Activated CD8-positive, alpha-beta memory T cell treated with anti-CD3 and anti-CD28 coated beads, Interleukin-2, amount 10 ng/mL, durations not matched to agents 7 days and 5 days (primary cell): Measurements from ENCODE around the gene ADCK1. TPM values are rescaled to one million over a fixed set of nuclear protein-coding genes. Genes with fewer than 3 reads are reported as not detected.

ENCODE experiments used
- ATAC-seq: fragments of 150-1000 bp; cut with Tn5 transposase; one replicate; pipeline ENCODE4 v1.10.0; 2021; ENCODE audit warnings: moderate library complexity
- CTCF ChIA-PET: fragments of 350-600 bp; sonication (Branson Sonifier 250); formaldehyde crosslinking; loops from one replicate; lab custom pipeline; 2021; ENCODE audit warnings: antibody characterized with exemption; lab: Charles Lee
- DNase-seq: peaks from one replicate; pipeline ENCODE4 v3.0.0-alpha.2; 2020
- H3K27ac Mint-ChIP-seq: one replicate; pipeline ENCODE4 v1.8.0; 2021; ENCODE audit warnings: mild to moderate bottlenecking, mixed read lengths
- H3K27me3 Mint-ChIP-seq: one replicate; pipeline ENCODE4 v1.8.0; 2021; ENCODE audit warnings: mixed read lengths
- H3K36me3 Mint-ChIP-seq: one replicate; pipeline ENCODE4 v1.8.0; 2021; ENCODE audit warnings: mild to moderate bottlenecking, mixed read lengths
- H3K4me1 Mint-ChIP-seq: one replicate; pipeline ENCODE4 v1.8.0; 2021; ENCODE audit warnings: mixed read lengths
- H3K4me3 Mint-ChIP-seq: one replicate; pipeline ENCODE4 v1.8.0; 2021; ENCODE audit warnings: mild to moderate bottlenecking, moderate library complexity, mixed read lengths
- H3K9me3 Mint-ChIP-seq: one replicate; pipeline ENCODE4 v1.8.0; 2022; ENCODE audit warnings: low read depth, mixed read lengths
- total RNA-seq, 2 experiments: library from RNA; stranded (reverse); gene quantifications; one replicate each; pipeline ENCODE4 v1.2.3, GENCODE V29; 2021

Gene ADCK1
- total RNA-seq, 2 experiments from 2014 or later: 2.5 to 3.5 TPM

DNA sequence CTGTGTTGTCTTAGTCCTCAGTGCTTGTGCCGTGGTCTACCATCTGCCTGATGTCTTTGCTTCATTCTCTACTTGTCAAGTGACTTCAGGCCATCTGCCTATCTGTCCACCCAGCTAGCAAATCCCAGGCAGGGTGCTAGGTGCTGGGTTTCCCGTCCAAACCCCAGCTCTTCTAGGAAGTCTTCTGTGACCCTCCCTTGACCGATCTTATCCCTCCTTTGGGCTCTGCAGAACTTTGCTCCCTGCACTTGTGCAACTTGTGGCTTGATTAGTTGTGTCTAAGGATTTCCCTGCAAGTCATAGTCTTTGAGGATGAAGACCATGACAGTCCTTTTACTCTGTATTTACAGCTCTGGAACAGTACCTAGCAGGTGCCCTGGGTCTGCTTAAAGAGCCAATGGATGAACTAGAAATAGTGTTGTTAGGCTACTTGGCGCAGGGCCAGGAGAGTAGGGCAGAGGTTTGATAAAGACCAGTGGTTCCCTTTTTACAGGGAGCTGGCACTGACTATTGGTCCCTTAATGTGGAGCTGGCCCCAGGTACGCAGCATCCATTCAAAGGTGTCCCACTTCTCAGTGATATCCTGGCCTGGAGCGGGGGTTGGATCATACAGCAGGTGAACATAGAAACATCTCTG is 60.1 kb downstream of the ADCK1 start:
- H3K27ac Mint-ChIP-seq: no peak overlapping the region
- CTCF ChIA-PET: interaction anchor here (0.7 to 4.4 kb wide), 3 partner anchors 11 to 706 kb away, joined by 3 to 19 read pairs (median 15); no protein-coding TSS in a partner anchor
- H3K9me3 Mint-ChIP-seq: no peaks in the 10 kb centered on the region
- H3K4me1 Mint-ChIP-seq: no peaks in the 10 kb centered on the region
- no peaks in the 10 kb centered on the region for H3K36me3 Mint-ChIP-seq
- H3K27me3 Mint-ChIP-seq: no peaks in the 10 kb centered on the region
- ATAC-seq (no peak), DNase-seq (no peak)
- no peak overlapping the region for H3K4me3 Mint-ChIP-seq

DNA sequence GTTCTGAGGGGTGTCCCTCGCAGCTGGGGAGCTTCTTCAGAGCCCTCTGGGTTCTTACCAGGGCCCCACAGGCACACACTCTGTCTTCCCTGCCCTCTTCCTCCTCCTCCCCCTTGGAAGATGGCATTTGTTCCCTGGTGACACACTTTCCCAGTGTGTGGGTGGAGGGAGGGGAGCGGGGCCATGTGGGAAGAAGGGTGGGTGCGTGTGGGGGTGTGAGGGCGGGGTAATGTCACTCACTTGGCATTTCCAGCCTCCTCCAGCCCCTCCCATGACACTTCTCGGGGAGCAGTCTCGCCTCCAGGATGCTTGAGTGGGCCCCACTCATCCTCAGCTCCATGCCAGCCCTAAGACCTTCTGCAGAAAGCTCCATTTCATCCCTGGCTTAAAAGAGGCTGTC is 61.3 kb downstream of the ADCK1 start:
- H3K36me3 Mint-ChIP-seq: no peaks in the 10 kb centered on the region
- no peaks in the 10 kb centered on the region for H3K4me1 Mint-ChIP-seq
- no peak for ATAC-seq
- no peak overlapping the region for H3K27ac Mint-ChIP-seq
- no peak for DNase-seq
- H3K9me3 Mint-ChIP-seq: no peaks in the 10 kb centered on the region
- H3K4me3 Mint-ChIP-seq: no peak overlapping the region
- CTCF ChIA-PET: interaction anchor here (0.7 to 4.4 kb wide), 11 partner anchors 10 to 705 kb away, joined by 3 to 19 read pairs (median 4); no protein-coding TSS in a partner anchor
- no peaks in the 10 kb centered on the region for H3K27me3 Mint-ChIP-seq

DNA sequence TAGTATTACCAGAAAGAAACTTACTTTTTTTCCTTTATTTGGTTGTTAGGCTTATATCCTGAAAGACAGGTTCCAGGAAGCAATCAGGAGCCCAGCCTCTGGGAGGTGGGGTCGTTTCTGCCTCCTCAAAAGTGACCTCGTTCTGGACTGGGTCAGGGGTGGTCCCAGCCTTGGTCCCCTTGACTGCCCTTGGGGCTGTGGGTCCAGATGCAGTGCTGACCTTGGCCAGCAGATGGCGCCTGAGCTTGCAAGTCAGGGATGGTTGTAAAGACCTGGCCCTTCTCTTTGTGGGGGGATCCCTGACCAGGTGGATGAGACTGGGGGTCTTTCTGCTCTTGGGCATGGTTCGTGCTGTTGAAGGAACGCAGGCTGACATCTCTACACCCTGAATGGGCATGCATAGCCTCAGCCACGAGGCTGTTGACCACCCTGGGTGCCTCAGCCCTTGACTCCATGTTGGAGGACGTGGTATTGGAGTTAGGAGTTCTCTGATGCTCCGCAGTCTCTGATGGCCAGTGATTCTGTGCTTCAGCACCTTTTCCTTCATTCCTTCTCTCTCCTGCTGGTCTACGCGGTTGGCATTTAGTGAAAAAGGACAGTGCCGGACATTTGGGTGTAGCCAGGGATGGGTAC is 62.4 kb downstream of the ADCK1 start:
- Mint-ChIP-seq H3K4me1 (no peaks in the 10 kb centered on the region), H3K36me3 (no peaks in the 10 kb centered on the region), H3K27me3 (no peaks in the 10 kb centered on the region)

DNA sequence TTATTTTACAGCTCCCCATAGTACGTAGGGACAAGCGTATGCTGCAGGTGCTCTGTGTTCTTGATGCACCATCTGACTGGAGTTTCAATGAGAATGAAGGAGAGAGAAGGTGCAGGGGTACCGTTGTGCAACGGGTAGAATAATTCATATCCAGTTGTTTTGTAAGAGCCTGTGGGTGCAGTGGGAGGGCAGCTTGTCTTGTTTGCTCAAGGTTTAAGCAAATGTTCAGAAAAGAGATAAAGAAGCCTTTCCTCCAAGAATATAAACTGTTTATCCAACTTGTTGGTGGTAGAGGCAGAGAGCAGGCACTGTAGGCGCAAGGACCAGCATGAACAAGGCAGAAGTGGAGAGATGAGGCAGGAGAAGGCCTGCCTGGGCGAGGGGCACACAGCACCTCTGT is 64.2 kb downstream of the ADCK1 start:
- ATAC-seq (no peak), DNase-seq (no peak)
- H3K9me3 Mint-ChIP-seq: no peaks in the 10 kb centered on the region
- H3K4me3 Mint-ChIP-seq: no peak overlapping the region
- no peaks in the 10 kb centered on the region for H3K36me3 Mint-ChIP-seq
- H3K4me1 Mint-ChIP-seq: no peaks in the 10 kb centered on the region
- no peak overlapping the region for H3K27ac Mint-ChIP-seq
- H3K27me3 Mint-ChIP-seq: no peaks in the 10 kb centered on the region
- CTCF ChIA-PET: interaction anchor here (0.6 to 4.3 kb wide), 2 partner anchors 60 to 702 kb away, joined by 3 to 19 read pairs; no protein-coding TSS in a partner anchor

More for the DNA sequence above, 62.4 kb downstream of the ADCK1 start:
- ATAC-seq (peak; percentile 69), DNase-seq (peak; percentile 83)
- H3K9me3 Mint-ChIP-seq: no peaks in the 10 kb centered on the region
- H3K4me3 Mint-ChIP-seq: no peak overlapping the region
- no peak overlapping the region for H3K27ac Mint-ChIP-seq
- CTCF ChIA-PET: interaction anchor here (0.7 to 4.4 kb wide), 19 partner anchors 9 to 735 kb away, joined by 3 to 19 read pairs (median 4); no protein-coding TSS in a partner anchor

DNA sequence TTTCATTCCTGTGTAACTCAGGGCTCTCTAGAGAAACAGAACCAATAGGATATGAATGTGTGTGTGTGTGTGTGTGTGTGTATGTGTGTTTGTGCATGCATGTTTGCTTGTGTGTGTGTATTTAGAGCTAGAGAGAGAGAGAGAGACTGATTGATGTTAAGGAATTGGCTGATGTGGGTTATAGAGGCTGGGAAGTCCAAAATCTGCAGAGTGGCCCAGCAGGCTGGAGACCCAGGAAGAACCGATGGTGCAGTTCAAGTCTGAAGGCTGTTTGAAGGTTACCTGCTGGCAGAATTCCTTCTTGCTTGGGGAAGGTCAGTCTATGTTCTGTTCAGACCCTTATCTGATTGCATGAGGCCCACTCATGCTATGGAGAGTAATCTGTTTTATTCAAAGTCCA is 64.7 kb downstream of the ADCK1 start:
- no peaks in the 10 kb centered on the region for H3K4me1 Mint-ChIP-seq
- no peak overlapping the region for H3K4me3 Mint-ChIP-seq
- CTCF ChIA-PET: interaction anchor here (4.3 kb wide), 1 partner anchor 702 kb away, joined by 19 read pairs; no protein-coding TSS in a partner anchor
- H3K36me3 Mint-ChIP-seq: no peaks in the 10 kb centered on the region
- no peak for ATAC-seq
- no peaks in the 10 kb centered on the region for H3K9me3 Mint-ChIP-seq
- no peaks in the 10 kb centered on the region for H3K27me3 Mint-ChIP-seq
- DNase-seq: no peak
- H3K27ac Mint-ChIP-seq: no peak overlapping the region

DNA sequence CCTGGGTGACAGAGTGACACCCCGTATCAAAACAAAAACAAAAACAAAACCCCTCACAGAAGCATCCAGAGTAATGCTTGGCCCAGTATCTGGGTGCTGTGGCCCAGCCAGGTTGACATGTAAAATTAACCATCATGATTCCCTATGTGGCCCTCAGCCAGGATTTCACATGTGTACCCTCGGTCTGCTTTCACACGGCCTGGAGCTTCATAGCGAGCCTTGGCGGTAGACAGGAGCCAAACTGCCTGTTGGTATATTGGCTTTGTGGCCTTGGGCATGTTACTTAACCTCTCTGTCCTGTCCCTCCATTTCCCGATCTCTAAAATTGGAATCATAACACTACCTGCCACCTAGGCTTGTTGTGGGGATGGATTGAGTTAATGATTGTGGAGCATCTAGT is 65.5 kb downstream of the ADCK1 start:
- Mint-ChIP-seq H3K4me1 (no peaks in the 10 kb centered on the region), H3K4me3 (no peak overlapping the region)
- no peak for DNase-seq

DNA sequence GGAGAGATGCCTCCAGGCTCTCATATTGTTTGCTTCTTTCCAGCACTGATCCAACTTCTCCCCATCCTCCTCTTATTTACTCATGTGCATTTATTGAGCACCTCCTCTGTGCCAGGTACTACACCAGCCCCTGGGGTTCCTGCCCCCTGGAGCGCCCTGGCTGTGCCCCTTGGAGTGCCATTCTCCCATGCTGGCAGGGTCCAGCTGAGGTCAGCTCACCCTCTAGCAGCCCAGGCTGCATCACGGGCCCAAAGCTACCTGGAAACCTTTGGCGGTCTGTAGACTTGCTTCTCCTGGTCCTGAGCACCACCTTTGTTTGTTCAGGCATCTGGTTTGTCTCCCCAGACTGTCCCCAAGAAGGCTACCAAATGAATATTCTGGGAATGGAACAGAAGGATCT is 67.0 kb downstream of the ADCK1 start:
- H3K27me3 Mint-ChIP-seq: no peaks in the 10 kb centered on the region
- CTCF ChIA-PET: no interaction called here

More for the DNA sequence above, 65.5 kb downstream of the ADCK1 start:
- CTCF ChIA-PET: no interaction called here
- no peak for ATAC-seq
- H3K27me3 Mint-ChIP-seq: no peaks in the 10 kb centered on the region
- H3K36me3 Mint-ChIP-seq: no peaks in the 10 kb centered on the region
- H3K27ac Mint-ChIP-seq: no peak overlapping the region
- no peaks in the 10 kb centered on the region for H3K9me3 Mint-ChIP-seq

GRCh38 chr14:77867476-77867875 is 67.6 kb downstream of the ADCK1 start:
- Mint-ChIP-seq H3K27me3 (no peaks in the 10 kb centered on the region), H3K4me3 (no peak overlapping the region), H3K27ac (no peak overlapping the region), H3K9me3 (no peaks in the 10 kb centered on the region), H3K36me3 (no peaks in the 10 kb centered on the region), H3K4me1 (no peaks in the 10 kb centered on the region)
- ATAC-seq: no peak
- no peak for DNase-seq
- CTCF ChIA-PET: no interaction called here

More for the DNA sequence above, 67.0 kb downstream of the ADCK1 start:
- Mint-ChIP-seq H3K4me3 (no peak overlapping the region), H3K9me3 (no peaks in the 10 kb centered on the region), H3K27ac (no peak overlapping the region), H3K4me1 (no peaks in the 10 kb centered on the region), H3K36me3 (no peaks in the 10 kb centered on the region)
- no peak for ATAC-seq
- DNase-seq: no peak

DNA sequence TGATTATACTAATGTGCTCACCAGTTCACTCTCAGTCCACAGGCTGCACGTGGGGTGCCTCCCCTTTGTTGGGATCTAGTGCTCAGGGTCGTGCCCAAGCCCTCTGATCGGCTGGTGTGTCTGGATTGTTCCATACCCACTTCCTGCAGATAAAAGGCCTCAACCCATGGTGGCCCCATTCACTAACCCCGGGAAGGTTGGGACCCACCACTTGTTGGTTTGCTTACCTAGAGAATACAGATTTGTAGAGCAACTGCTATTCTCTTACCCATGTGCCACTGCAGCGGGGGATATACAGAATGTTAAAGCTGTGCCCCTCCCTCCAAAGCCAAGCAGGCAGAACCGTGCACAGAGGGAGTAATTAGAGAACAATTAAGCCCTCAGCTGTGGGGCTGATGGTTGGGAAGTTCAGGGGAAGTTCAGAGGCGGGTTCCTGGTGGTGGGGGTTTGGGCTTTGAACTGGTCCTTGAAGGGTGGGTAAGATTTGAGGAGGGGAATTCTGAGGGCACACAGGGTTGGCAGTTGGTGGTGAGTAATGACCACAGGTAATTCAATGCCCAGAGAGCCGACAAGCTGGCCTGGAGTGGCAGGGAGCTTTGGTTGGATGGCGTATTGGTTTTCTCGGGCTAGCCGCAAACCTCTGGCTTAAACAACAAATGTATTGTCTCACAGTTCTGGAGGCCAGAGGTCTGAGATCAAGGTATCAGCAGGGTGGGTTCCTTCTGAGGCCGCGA is 68.8 kb downstream of the ADCK1 start:
- H3K9me3 Mint-ChIP-seq: peaks cover 4% of the 10 kb centered on the region
- H3K36me3 Mint-ChIP-seq: no peaks in the 10 kb centered on the region
- H3K27ac Mint-ChIP-seq: no peak overlapping the region
- no peaks in the 10 kb centered on the region for H3K4me1 Mint-ChIP-seq
- CTCF ChIA-PET: no interaction called here
- no peak for DNase-seq
- no peak overlapping the region for H3K4me3 Mint-ChIP-seq
- H3K27me3 Mint-ChIP-seq: no peaks in the 10 kb centered on the region
- no peak for ATAC-seq

DNA sequence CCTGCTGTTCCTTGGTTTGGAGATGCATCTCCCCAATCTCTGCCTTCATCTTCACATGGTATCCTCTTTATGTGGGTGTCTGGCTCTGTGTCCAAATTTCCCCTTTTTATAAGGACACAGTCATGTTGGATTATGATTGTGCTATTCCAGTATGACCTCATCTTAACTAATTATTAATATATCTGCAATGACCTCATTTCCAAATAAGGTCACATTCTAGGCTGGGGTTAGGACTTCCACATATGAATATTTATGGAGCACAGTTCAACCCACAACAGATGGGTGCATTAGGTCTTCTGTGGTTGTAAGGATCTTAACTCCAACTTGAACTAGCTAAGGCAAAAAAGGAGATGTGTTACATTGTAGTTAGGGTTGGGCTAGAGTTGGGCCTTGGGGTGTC is 69.4 kb downstream of the ADCK1 start:
- H3K4me3 Mint-ChIP-seq: no peak overlapping the region
- no peak for ATAC-seq
- no peak for DNase-seq
- no peaks in the 10 kb centered on the region for H3K4me1 Mint-ChIP-seq
- H3K27me3 Mint-ChIP-seq: no peaks in the 10 kb centered on the region
- peaks cover 8% of the 10 kb centered on the region for H3K9me3 Mint-ChIP-seq
- CTCF ChIA-PET: no interaction called here
- H3K36me3 Mint-ChIP-seq: peaks cover 3% of the 10 kb centered on the region
- no peak overlapping the region for H3K27ac Mint-ChIP-seq

GRCh38 chr14:77870646-77871045 is 70.7 kb downstream of the ADCK1 start:
- H3K27ac Mint-ChIP-seq: no peak overlapping the region
- peaks cover 8% of the 10 kb centered on the region for H3K9me3 Mint-ChIP-seq
- no peak for DNase-seq
- H3K27me3 Mint-ChIP-seq: no peaks in the 10 kb centered on the region
- peaks cover 3% of the 10 kb centered on the region for H3K36me3 Mint-ChIP-seq
- H3K4me1 Mint-ChIP-seq: no peaks in the 10 kb centered on the region
- ATAC-seq: no peak
- no peak overlapping the region for H3K4me3 Mint-ChIP-seq
- CTCF ChIA-PET: interaction anchor here (2.2 kb wide), 1 partner anchor 9 kb away, joined by 15 read pairs; no protein-coding TSS in a partner anchor

DNA sequence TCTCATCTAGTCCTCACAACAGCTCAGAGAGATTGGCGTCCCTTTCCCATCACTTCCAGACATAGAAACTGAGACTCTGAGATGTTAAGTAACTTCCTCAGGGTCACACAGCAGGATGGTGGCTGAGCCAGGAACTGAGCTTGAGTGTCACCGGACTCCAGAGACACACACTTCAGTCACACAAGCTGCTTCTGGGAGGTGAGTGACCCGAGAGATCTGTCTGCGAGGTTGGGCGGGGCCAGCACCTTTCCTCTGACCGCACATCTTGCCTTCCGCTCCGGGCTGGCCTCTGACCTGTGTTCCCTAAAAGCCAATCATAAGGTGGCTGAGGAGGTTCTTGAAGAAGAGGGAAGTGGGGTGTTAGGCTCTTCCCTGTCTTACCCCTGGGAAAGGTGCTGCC is 72.2 kb downstream of the ADCK1 start:
- peaks cover 8% of the 10 kb centered on the region for H3K9me3 Mint-ChIP-seq
- ATAC-seq: no peak
- H3K27ac Mint-ChIP-seq: no peak overlapping the region
- H3K4me3 Mint-ChIP-seq: no peak overlapping the region
- no peaks in the 10 kb centered on the region for H3K4me1 Mint-ChIP-seq
- peaks cover 3% of the 10 kb centered on the region for H3K36me3 Mint-ChIP-seq
- H3K27me3 Mint-ChIP-seq: no peaks in the 10 kb centered on the region
- DNase-seq: no peak
- CTCF ChIA-PET: interaction anchor here (1.1 to 2.2 kb wide), 2 partner anchors 11 to 15 kb away, joined by 3 to 15 read pairs; no protein-coding TSS in a partner anchor

- CTCF ChIA-PET: interaction anchor here (1.1 kb wide), 1 partner anchor 16 kb away, joined by 3 read pairs; no protein-coding TSS in a partner anchor
- Mint-ChIP-seq H3K9me3 (peaks cover 8% of the 10 kb centered on the region), H3K27ac (no peak overlapping the region), H3K36me3 (peaks cover 3% of the 10 kb centered on the region), H3K4me3 (no peak overlapping the region), H3K4me1 (no peaks in the 10 kb centered on the region), H3K27me3 (no peaks in the 10 kb centered on the region)
- no peak for ATAC-seq
- no peak for DNase-seq
These were observed 73.1 kb downstream of the ADCK1 start for GRCh38 chr14:77872983-77873382.
